Fibroblast of lung (primary cell): ENCODE measurements around the gene SLC5A6.

Source experiments
- CTCF ChIP-seq, 2 donors: IDR thresholded peaks in 1 of 2; conservative IDR thresholded peaks in 1 of 2; 1 replicate in 1 of 2; 2 replicates in 1 of 2; pipeline ENCODE4 v1.5.1; 2011 to 2012; ENCODE audit warnings: low read length in 2 of 2, control low read depth in 1 of 2, inconsistent platforms in 1 of 2, low read depth in 1 of 2, mild to moderate bottlenecking in 1 of 2
- EZH2 ChIP-seq: IDR thresholded peaks from 2 replicates; pipeline ENCODE4 v1.5.1; 2012; ENCODE audit warnings: low read length, control low read depth, mild to moderate bottlenecking; ENCODE audit errors: missing control alignments

- no peak for TF ChIP-seq CTCF (conservative IDR thresholded peaks at IDR 0.05 in 1 of 2, IDR thresholded peaks at IDR 0.05 in 1 of 2; ENCODE audit: low read depth in 1 of 2, low read length in 2 of 2)
- TF ChIP-seq EZH2: no peak
These were observed 25.3 kb downstream of the SLC5A6 start for GRCh38 chr2:27186613-27187345.
